ENCODE measurements around the gene FLOT1. TPM values are rescaled to one million over a fixed set of nuclear protein-coding genes. Genes with fewer than 3 reads are reported as not detected.

FLOT1 gene
- total and polyA plus RNA-seq, 9 of the 15 experiments (the other 6 are each of a cell fraction or from before 2014, with no cell fraction given), result 11.7 to 149 (median 118) TPM

- no peak for TF ChIP-seq CCAR2 (IDR thresholded peaks at IDR 0.05; ENCODE audit: low read depth, low read length)
- TF ChIP-seq MAFK (IDR thresholded peaks at IDR 0.05; ENCODE audit: low read length), result no peak
Observed at GRCh38 chr6:30689022-30689865, 53.2 kb downstream of the FLOT1 start (continued).

DNA sequence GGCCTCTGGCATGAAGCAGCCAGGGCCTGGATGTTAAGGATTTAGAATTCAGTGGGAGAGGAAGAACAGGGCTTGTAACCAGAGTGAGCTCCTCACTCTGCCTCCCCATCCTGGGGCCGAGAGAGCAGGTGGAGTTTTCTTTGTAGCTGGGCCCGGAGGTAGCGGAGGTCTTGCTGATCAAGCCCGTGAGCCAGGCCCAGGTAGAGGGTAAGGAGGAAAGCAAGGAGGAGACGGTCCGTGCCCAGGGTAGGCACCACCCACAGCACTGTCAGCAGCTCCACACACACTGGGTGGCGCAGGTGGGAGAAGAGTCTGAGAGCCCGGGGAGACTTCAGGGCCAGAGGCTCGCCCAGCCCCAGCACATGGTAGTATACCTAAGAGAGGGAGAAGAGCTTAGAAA lies 53.9 kb downstream of the FLOT1 start:
- Histone ChIP-seq H3K9ac (ENCODE audit: insufficient read depth in 1 of 2, low read depth in 2 of 2, low read length in 2 of 2) (peak overlapping the region; percentile 75 to 80), H3K4me2 (ENCODE audit: insufficient read depth, low read length) (peak overlapping the region; percentile 97), H3K79me2 (ENCODE audit: control insufficient read depth, insufficient read depth, low read length) (peaks cover 65% of the 10 kb centered on the region), H3K4me3 (no peak overlapping the region), H4K20me1 (replicated peaks; ENCODE audit: control insufficient read depth, insufficient read depth, low read length) (no peaks in the 10 kb centered on the region), H3K36me3 (ENCODE audit: control insufficient read depth, insufficient read depth, low read length) (peaks cover 8% of the 10 kb centered on the region; the same call in 2 of the 3 replicates), H3K9me3 (replicated peaks; ENCODE audit: control insufficient read depth, insufficient read depth, low read depth, low read length) (no peaks in the 10 kb centered on the region), H2AFZ (ENCODE audit: low read depth, low read length) (no peak overlapping the region), H3K27me3 (ENCODE audit: control insufficient read depth in 2 of 2, insufficient read depth in 2 of 2, low read length in 2 of 2) (no peaks in the 10 kb centered on the region), H3K9me1 (ENCODE audit: control insufficient read depth, insufficient read depth, low read length) (no peaks in the 10 kb centered on the region), H3K27ac (ENCODE audit: extremely low read depth, low read depth, low read length) (peak overlapping the region; percentile 88), H3K4me1 (replicated peaks in 1 of 2; ENCODE audit: control insufficient read depth in 2 of 2, insufficient read depth in 2 of 2, low read length in 2 of 2) (peaks cover 42 to 74% of the 10 kb centered on the region in 2 experiments)
- TF ChIP-seq HDAC2 (IDR thresholded peaks at IDR 0.05) (no peak), POLR2AphosphoS5 (IDR thresholded peaks at IDR 0.05; ENCODE audit: control insufficient read depth, insufficient read depth, low read depth, low read length) (peak; percentile 8; the same call in 1 of the 2 replicates)
- CTCF ChIA-PET (ENCODE audit: low intra/inter-chr PET ratio), result no interaction called here
- in situ Hi-C loops (cut with MboI), result no loop called here
- no peak for DNase-seq (ENCODE audit: extremely low read depth in 1 of 4, low spot score in 3 of 4)
- WGBS (ENCODE audit: insufficient coverage, low coverage, missing lambda C conversion rate), result 90% methylated on average over 8 of the region's 9 CpGs
- BruUV-seq (replicated peaks), result no TSS peak
- POLR2A ChIA-PET, result interaction anchor here (0.7 to 23.5 kb wide), 5 partner anchors 8 to 73 kb away, joined by 3 to 524 read pairs (median 14); partner anchors contain the start of genes MDC1 and TUBB
- no peak for FAIRE-seq
- no peak for ATAC-seq
- intact Hi-C loops (cut with micrococcal nuclease), result loop anchor here (10.0 kb wide), 1 partner anchor 126 kb away; no protein-coding TSS in a partner anchor
